G401.6 (cell line): Measurements from ENCODE around the gene PNPT1.
"Not testable (repeated sequence)": the region's sequence is repeated elsewhere in the genome, so short reads cannot be mapped to it uniquely, and the experiment has no call there.

Experiments
- FAIRE-seq: peaks from 2 replicates; lab custom pipeline; 2012; peaks lifted over from hg19 to GRCh38; lab: Jason Lieb, UNC

Gene PNPT1

DNA sequence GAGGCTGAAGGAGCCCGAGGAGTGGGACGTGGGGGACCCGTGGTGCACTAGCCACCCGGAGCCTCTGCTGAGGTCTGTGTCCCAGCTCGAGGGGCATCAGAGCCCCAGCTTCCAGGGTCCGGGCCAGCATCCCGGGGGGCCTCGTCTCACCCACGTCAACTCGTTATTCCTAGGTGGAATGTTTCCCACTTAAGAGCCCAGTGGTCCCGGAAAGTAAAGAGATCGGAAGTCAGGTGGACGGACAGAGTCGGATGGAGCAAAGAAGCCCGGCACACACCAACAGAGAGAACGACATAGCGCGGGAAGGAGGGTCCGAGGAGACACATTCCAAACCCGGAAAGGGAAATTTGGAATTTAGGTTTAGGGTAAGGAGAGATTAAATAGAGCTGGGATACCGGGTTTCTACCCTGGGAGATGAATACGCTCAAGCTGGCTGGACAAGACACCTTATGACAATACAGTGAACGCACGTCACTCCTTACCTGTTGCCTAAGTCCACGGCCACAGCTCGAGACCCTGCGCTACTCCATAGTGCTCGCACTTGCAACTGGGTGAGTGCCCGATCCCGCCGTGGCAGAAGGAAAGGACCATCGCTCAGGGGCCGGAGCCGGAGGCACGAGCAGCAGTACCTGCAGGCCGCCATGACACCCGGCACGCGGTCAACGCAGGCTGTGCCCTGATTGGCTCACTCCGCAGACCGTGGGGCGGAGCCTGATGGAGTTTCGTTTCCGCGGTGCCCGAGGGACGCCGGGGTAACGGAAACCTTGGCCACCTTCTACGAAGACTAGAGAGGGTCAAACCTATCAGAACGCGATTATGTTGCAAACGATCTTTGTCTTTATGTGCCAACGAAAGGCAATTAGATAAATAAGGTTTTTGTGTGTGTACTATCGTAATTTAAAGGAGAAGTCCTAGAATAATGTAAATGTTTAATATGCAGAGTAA lies at the start of gene PNPT1:
TSS of gene PNPT1 (minus strand) at position 664 of the 945 bp plus-strand sequence. CDS start at position 643, 21 bp downstream.
- FAIRE-seq, result peak; percentile 97

DNA sequence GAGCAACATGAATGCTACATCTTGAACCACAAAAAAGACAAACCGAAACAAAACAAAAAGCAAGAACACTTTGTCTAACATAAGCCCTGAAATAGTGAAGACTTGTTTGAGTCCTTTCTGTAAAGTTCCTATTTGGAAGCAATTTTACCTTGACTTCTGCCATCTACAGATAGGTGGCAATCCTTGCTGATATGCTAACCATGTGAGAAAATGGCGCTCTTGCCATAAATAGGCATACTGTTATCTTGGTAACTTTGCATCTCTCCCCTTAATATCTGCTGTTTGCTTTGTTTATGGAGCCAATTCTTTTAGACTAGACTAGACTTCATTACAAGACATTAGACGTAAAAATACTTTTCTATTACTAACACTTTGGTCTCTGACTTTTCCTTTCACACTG lies 49.4 kb upstream of the PNPT1 start:
- FAIRE-seq, result no peak

DNA sequence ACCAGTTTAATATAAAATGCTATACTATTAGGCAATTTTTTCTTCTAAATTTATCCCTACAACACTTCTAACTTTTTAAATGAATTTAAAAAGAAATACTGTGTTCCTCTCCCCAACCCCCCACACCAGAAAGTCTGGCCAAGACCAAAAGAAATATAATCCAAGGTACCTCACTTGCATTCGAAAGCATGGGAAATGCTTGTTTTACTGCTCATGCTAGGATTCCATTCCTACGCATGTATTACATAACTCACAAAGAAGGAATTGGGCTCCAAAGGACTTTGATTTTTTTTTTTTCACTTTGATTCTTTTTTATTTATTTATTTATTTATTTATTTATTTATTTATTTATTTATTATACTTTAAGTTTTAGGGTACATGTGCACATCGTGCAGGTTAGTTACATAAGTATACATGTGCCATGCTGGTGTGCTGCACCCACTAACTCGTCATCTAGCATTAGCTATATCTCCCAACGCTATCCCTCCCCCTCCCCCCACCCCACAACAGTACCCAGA lies 42.4 kb upstream of the PNPT1 start:
- FAIRE-seq, result not testable (repeated sequence)

DNA sequence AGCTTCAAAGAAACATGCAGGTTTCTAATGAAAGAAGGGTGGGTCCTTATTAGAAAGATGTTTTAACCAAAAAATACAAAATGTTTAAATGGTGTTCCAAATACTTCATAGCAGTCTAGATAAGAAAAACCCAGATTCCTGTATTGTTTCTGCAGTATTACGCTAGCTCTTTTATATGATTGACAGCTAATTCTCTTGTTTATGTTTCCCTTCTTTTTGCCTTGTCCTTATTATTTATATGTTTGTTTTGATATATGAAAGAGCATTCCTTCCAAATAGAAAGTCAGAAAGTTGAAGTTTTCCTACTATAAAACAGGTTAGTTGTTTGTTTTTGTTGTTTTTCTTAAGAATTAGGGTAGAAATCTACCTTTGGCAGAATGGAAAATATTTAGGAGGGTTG lies 41.1 kb upstream of the PNPT1 start:
- no peak for FAIRE-seq

DNA sequence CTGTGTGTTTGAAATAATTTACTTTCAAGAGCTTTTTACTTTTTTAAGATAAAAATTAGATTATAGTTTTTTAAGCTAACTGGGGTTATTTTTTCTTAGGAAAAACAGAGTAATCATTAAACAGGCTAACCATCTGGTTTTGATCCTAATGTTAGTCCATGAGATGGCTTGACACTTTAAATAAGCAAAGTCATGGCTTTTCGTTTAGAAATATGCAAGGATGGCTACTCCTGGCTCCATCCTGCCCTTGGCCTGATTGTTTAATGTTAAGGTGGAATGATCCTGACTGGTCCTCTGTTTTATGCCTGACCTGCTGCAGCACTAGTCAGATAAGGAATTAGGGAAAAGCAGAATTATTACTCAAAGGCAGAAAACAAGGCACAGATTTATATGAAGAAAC lies 39.7 kb upstream of the PNPT1 start:
- FAIRE-seq, result no peak

DNA sequence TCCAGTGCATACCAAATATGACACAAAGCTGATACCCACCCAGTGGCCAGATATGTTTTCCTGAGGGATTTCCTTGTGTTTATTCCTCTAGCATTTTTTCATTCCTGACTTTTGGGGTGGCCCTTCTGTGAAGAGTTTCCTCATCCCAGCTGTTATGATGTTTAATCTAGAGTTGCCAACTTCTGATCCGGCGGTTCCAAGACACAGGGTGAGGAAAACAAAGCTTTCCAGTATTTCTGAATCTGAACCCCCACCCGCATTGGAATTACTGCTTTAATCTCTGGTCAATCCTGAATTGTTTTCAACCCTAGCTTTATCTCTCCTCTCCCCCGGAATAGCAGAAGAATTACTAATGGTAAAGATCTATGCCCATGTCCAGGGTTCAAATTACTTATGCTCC lies 39.2 kb upstream of the PNPT1 start:
- FAIRE-seq, result no peak

DNA sequence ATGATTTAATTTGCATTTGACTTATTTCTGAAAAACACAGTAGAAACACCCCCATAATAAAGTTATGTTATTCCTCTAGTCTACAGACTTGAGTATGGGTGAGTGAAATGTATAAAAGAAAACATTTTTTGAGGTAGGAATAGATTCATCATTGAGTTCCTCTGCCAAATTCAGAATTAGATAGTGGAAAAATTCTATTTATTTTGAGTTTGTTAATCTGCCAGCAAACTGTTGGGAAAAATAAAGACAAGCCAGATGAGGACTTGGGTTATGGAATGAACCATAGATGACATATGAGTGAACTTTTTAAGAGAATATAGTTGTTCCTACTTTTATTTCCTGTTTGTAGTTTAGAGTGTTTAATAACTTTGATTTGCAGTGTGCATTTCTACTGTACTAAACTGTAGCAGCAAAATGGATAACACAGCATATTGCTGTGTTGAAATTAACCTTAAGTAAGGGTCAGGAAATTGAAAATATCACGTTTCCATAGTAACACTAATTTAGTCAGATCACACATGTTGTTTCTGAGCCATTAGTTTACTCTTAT lies 35.6 kb upstream of the PNPT1 start:
- FAIRE-seq, result no peak

DNA sequence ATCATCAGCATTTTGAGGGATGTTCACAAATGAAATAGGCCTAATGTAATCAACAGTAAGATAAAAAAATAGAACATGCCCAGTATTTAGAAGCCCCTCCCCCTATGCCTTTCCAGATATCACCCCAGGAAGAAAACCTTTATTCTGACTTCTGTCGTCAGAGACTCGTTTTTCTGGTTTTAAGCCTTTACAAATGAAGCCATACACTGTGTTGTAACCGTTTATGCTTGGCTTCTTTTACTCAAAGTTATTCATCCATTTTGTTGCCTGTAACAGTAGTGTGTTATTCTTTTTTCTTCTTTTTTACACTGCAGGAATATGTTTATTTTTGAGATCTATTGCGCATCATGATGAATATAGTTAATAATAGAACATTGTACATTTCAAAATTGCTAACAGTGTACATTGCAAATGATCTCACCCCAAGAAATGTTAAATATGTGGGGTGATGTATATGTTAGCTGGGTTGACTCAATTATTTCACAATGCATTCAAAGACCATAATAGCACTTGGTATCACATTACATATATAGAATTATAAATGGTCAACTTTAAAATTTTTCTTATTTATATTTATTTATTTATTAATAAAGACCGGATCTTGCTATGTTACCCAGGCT lies 28.1 kb upstream of the PNPT1 start:
- no peak for FAIRE-seq

DNA sequence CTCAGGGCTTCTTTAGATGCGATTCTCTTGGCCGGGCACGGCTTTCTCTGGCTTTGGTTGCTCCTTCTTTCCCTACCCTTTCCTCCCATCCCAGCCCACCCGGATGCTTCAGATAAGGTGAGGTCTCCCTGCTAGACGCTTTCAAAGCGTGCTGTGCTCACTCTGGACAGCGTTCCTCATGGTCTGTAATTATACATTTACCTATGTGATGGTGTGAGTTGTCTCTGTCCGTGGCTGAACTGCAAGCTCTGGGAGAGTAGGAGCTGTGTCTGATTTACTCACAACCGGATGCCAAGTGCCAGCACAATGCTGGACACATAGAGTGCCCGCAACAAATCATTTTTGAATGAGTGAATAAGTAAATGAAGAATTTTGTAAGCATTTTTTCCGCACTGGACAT lies 26.8 kb upstream of the PNPT1 start:
- no peak for FAIRE-seq

DNA sequence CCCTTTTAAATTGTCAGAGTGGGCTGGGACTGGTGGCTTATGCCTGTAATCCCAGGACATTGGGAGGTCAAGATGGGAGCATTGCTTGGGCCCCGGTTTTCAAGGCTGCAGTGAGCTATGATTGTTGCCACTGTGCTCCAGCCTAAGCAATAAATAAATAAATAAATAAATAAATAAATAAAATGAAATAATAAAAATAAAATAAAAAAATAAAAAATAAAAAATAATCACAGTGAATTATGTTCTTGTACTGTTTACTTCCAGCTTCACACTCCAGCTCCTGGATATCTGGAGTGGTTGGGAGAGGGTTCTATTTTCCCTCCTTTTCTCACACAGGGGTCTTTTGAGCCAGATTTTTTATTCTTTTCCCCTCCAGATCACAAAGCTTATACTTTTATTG lies 26.2 kb upstream of the PNPT1 start:
- no peak for FAIRE-seq

DNA sequence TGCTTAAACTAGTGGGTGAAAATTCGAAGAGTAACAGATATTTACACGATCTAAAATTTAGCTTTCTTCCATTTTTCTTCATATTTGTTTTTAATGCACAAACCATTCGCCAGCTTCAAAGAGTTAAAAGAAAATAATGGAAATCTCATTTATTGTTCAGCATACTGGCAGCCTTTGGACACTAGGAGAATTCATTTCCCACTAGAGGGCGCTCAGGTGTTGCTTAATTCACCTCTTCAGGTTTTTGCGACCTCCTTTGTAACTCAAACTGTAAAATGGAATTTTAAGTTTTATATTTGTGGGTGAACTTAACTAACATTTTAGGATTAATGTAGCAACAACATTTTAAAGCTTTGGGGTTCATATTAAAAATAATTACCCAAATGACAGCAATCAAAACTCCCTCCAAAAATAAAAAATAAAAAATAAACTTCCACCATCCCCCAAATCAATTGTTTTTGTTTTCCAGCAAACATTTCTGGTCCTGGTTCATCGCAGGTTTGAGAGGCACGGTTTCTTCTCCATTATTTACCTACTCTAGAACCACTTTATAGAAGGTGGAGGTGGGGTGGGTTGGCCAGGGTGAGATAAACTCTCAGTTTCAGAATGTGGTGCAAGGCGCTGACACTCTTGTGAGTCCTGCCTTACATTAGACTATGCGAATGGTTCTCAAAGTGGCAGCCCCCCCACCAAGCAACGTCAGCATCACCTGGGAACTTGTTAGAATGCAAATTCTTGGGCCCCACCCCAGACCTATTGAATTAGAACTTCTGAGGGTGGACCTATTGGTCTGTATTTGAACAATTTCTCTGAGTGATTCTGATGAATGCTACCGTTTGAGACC lies 24.7 kb upstream of the PNPT1 start:
- FAIRE-seq, result peak; percentile 93

DNA sequence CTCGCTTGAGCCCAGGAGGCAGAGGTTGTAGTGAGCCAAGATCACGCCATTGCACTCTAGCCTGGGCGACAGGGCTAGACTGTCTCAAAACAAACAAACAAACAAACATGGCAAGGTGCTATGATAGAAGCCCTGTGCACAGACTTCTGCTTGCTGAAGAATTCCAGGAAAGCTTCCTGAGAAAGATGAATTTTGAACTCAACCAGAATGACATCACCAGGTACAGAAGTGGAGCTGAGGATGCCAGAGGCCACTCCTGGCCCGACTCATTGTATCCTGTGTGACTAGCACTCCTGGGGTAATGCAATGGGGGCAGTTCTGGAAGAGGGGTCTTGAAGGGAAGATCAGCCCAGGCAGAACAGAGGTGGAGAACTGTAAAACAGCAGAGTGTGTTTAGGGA lies 22.0 kb upstream of the PNPT1 start:
- no peak for FAIRE-seq

DNA sequence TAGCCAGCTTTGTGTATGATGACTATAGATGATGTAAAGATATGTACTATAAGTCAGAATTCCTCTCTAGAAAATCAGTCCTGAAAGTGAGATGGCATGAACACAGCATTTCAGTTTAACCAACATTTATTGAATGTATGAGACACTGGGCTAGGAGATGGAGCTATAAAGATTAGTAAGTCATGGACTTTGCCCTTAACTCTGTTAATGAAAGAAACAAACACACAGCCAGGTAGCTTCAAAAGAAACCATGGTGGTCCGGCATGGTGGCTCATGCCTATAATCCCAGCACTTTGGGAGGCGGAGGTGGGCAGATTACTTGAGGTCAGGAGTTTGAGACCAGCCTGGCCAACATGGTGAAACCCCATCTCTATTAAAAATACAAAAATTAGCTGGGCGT lies 21.5 kb upstream of the PNPT1 start:
- FAIRE-seq, result not testable (repeated sequence)

DNA sequence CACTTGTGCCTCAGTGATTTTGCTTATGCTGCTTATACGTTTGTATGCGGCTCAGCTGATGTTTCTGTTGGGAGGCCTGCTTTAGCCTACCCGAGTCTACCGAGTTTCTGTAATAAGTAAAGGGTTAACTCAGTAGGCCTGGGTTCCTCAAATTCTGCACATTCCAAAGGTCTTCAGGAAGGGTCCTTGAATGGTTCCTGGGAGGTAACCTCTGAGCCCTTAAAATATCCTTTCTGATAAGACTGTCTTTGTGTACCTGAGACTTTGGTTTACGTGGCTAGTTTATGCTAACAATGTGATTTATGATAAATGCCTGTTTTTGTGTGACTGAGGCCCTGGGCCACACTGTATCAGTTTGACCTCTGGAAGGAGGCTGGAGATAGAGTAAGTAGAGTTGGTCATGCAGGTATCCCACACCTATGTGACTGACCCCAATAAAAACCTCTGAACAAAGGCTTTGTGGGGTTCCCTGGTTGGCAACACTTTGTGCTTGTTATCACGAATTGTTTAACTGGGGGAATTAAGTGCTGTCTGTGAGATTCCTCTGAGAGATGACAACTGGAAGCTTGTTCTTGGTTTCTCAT lies 18.9 kb upstream of the PNPT1 start:
- FAIRE-seq, result no peak

DNA sequence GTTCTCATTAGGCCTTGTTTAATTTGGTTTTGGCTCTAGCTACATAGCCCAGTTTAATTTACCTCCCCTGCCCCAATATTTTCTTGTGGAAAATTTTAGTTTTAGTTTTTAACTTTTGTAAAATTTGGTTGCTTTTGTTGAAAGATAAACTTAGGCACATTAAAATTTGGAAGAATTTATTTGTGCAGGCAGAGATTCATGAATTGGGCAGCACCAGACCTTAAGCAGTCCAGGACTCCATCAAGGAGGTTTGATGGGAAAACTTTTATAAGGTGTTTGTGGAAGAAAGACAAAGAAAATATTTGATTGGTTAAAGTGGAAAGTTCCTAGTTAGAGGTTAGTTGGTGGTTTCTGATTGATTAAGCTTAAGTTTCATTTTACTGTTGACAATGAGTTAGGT lies 16.4 kb upstream of the PNPT1 start:
- no peak for FAIRE-seq

DNA sequence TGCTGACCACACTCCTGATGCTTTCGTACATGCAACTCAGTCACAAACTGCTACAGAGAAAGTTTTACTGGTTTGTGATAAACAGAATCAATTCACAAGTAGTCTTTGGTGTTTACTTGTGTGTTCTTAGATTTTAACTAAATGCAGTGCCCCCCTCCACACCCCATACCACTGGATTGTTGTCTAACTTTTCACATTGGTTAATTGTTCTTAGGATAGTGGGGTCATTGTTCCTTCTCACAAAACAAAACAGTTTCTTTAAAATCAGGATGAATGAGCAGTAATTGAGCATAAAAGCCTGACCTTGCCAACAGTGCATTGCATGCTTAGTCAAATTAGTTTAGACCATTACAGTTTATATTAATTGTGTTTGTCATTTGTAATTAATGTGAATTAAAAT lies 14.1 kb upstream of the PNPT1 start:
- FAIRE-seq, result no peak

DNA sequence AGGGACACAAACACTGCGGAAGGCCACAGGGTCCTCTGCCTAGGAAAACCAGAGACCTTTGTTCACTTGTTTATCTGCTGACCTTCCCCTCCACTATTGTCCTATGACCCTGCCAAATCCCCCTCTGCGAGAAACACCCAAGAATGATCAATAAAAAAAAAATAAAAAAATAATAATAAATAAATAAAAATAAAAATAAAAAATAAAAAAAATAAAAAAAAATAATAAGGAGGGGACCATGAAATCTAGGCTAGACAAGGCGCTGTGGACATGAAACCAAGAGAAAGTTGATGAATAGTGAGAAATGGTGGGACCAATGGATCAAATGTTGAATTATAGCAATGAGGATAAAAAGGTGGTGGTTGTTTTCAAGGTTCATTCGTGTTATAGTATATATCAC lies 12.6 kb upstream of the PNPT1 start:
- not testable (repeated sequence) for FAIRE-seq

DNA sequence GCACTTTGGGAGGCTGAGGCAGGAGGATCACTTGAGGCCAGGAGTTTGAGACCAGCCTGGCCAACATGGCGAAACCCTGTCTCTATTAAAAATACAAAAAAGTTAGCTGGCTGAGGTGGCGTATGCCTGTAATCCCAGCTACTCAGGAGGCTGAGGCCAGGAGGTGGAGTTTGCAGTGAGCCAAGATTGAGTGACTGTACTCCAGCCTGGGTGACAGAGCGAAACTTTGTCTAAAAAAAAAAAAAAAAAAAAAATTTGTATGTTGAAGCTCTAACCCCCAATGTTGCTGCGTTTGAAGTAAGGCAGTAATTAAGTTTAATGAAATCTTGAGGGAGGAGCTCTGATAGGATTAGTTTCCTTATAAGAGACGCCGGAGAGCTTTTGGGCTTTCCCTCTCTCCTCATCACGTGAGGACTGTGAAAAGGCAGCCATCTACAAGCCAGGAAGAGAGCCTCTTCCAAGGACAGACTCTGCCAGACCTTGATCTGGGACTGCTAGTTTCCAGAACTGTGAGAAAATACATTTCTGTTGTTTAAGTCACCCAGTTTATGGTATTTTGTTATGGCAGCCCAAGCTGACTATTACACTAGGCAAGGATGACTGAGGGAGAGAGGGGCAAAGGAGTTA lies 11.5 kb upstream of the PNPT1 start:
- no peak for FAIRE-seq

DNA sequence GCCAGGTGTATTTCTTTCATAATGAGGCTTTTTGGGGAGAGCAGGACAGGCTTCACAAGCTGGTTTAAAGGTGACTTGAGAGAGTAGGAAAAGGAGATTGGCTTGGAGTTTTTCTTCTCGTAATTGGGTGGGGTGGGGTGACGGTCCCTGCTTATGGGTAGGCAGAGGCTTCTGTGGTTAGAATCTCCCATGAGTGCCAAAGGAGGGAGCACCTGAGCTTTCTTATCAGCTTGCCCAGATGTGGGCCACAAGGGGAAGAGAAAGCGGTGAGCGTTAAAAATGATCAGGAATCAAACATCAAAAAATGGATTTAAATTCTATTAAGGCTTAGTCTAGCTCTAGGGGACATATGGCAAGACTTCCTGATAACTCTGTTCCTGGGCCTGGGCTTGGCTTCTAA lies 9.7 kb upstream of the PNPT1 start:
- FAIRE-seq, result no peak

DNA sequence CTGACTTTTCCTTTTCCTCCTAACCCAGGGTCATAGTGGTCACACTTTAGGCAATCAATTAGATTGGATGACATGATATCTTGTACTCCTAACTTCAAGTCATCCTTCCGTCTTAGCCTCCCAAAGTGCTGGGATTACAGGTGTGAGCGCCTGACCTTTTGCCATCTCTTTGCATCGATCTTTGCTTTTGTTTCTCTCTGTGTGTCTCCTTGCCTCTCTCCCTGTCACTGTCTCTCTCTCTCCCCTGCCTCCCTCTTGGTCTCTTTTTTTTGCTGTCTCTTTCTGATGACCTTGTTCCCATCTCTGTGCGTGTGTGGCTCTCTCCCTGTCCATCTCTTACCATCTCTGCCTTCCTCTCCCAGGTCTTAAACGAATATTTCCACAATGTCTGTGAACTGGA lies 904 bp downstream of the PNPT1 start:
- FAIRE-seq, result not testable (repeated sequence)

DNA sequence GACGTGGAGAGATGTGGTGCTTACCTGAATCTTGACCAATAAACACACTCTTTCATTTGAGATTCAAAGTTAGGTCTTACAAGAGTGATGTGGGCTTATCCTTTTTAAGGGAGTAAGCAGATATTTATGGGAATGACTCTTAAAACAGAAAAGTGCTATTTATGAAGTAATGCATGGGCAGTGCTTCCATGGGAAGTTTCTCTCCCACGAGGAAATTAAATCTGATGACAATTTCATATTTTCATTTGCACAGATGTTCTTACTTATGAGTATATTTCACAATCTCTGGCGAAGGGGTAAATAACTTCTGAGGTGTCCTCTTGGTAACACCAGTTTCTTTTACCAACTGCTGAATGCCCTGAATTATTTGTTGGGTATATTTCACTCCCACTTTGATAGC lies 21.0 kb downstream of the PNPT1 start:
- FAIRE-seq, result no peak
